CD4-positive, alpha-beta T cell (primary cell): ENCODE data around the gene KRTAP10-1. TPM values are rescaled to one million over a fixed set of nuclear protein-coding genes. Genes with fewer than 3 reads are reported as not detected.
"Not testable (repeated sequence)": the region's sequence is repeated elsewhere in the genome, so short reads cannot be mapped to it uniquely, and the experiment has no call there.

Experiments
- ATAC-seq: fragments of 200-7000 bp; cut with Tn5 transposase; one replicate; pipeline ENCODE4 v1.10.0; 2022; ENCODE audit warnings: mild to moderate bottlenecking; ENCODE audit not compliant: poor library complexity
- CTCF ChIA-PET: fragments of 350-600 bp; sonication (Branson Sonifier 250); formaldehyde crosslinking; loops from one replicate; lab custom pipeline; 2021; ENCODE audit warnings: antibody characterized with exemption, inconsistent platforms; lab: Charles Lee
- POLR2A ChIA-PET: fragments of 350-600 bp; sonication (Branson Sonifier 250); formaldehyde crosslinking; loops from one replicate; lab custom pipeline; 2021; ENCODE audit warnings: antibody characterized with exemption, inconsistent platforms; lab: Charles Lee
- DNase-seq, 14 experiments: peaks; one replicate each; pipeline ENCODE4 v3.0.0-alpha.2; 2013 to 2020; ENCODE audit warnings: mixed read lengths in 2 of 14
- H3K27ac ChIP-seq, 2 donors: one replicate each; pipeline versions ENCODE4 v1.5.1 to v1.7.0; 2013; ENCODE audit warnings: low read length in 2 of 2, low read depth in 1 of 2, mild to moderate bottlenecking in 1 of 2
- H3K27me3 ChIP-seq, 2 experiments: 1 replicate in 1 of 2; 2 replicates in 1 of 2; pipeline versions ENCODE4 v1.6.1 to v1.7.0; 2013; ENCODE audit warnings: low read length in 2 of 2, control low read depth in 1 of 2, mild to moderate bottlenecking in 1 of 2, moderate library complexity in 1 of 2; ENCODE audit not compliant: insufficient read depth in 2 of 2, control insufficient read depth in 1 of 2
- H3K36me3 ChIP-seq: one replicate; pipeline ENCODE4 v1.6.1; 2013; ENCODE audit warnings: low read length, control low read depth; ENCODE audit not compliant: insufficient read depth
- H3K4me1 ChIP-seq: one replicate; pipeline ENCODE4 v1.6.1; 2013; ENCODE audit warnings: low read length, control low read depth; ENCODE audit not compliant: insufficient read depth
- H3K4me3 ChIP-seq: one replicate; pipeline ENCODE4 v1.5.1; 2013; ENCODE audit warnings: mild to moderate bottlenecking, low read length, moderate library complexity
- H3K9me3 ChIP-seq, 2 experiments: 1 replicate in 1 of 2; 2 replicates in 1 of 2; pipeline versions ENCODE4 v1.6.1 to v1.7.0; 2013; ENCODE audit warnings: low read length in 2 of 2, mild to moderate bottlenecking in 2 of 2, control low read depth in 1 of 2, moderate library complexity in 1 of 2; ENCODE audit not compliant: control insufficient read depth in 1 of 2, insufficient read depth in 1 of 2
- H3K27ac Mint-ChIP-seq: one replicate; pipeline ENCODE4 v1.8.0; 2020; ENCODE audit warnings: mixed read lengths
- H3K27me3 Mint-ChIP-seq: one replicate; pipeline ENCODE4 v1.8.0; 2021; ENCODE audit warnings: mixed read lengths
- H3K36me3 Mint-ChIP-seq: one replicate; pipeline ENCODE4 v1.8.0; 2021; ENCODE audit warnings: low read depth, mixed read lengths
- H3K4me1 Mint-ChIP-seq: one replicate; pipeline ENCODE4 v1.8.0; 2021; ENCODE audit warnings: low read depth, mixed read lengths
- H3K4me3 Mint-ChIP-seq: one replicate; pipeline ENCODE4 v1.8.0; 2020; ENCODE audit warnings: mild to moderate bottlenecking, mixed read lengths
- H3K9me3 Mint-ChIP-seq: one replicate; pipeline ENCODE4 v1.8.0; 2020; ENCODE audit warnings: mixed read lengths
- CTCF ChIP-seq: fragments of 200-600 bp; IDR thresholded peaks from one replicate; pipeline ENCODE4 v1.8.0; 2022; ENCODE audit warnings: antibody characterized with exemption, mild to moderate bottlenecking
- intact Hi-C, 2 experiments: fragments of 100-400 bp; cut with DNase I in 1 of 2; cut with micrococcal nuclease in 1 of 2; formaldehyde crosslinking; loops; one replicate each; pipeline versions ENCODE4 v1.15.1 to v1.9.0; 2023 to 2025; cut with DNase I, micrococcal nuclease
- total RNA-seq, 174 experiments: library from RNA in 2 of 174; stranded (reverse) in 2 of 174; gene quantifications; one replicate each; pipeline ENCODE4 v1.2.3 and lab custom pipeline; 2021 to 2026

KRTAP10-1 gene
- total RNA-seq, 2 experiments from 2014 or later, result not detected

GRCh38 chr21:44564099-44564498 lies 24.1 kb upstream of the KRTAP10-1 start:
- no peak for TF ChIP-seq CTCF
- CTCF ChIA-PET, result interaction anchor here (0.8 kb wide), 1 partner anchor 229 kb away, joined by 3 read pairs; no protein-coding TSS in a partner anchor
- H3K27me3 Mint-ChIP-seq, result no peaks in the 10 kb centered on the region
- POLR2A ChIA-PET, result interaction anchor here (0.7 kb wide), 1 partner anchor 24 kb away, joined by 3 read pairs; no protein-coding TSS in a partner anchor
- peaks cover 15% of the 10 kb centered on the region for H3K9me3 Mint-ChIP-seq
- intact Hi-C loops, result no loop called here
- H3K27me3 ChIP-seq, result no peaks in the 10 kb centered on the region
- peaks cover 24% of the 10 kb centered on the region for H3K36me3 Mint-ChIP-seq
- no peak overlapping the region for H3K4me3 ChIP-seq
- no peak overlapping the region for H3K27ac ChIP-seq
- peaks cover 14% of the 10 kb centered on the region for H3K4me1 Mint-ChIP-seq
- H3K9me3 ChIP-seq, result peaks cover 0 to 8% of the 10 kb centered on the region in 2 experiments
- no peak for DNase-seq
- H3K36me3 ChIP-seq, result no peaks in the 10 kb centered on the region
- ATAC-seq, result no peak
- no peak overlapping the region for H3K27ac Mint-ChIP-seq
- no peaks in the 10 kb centered on the region for H3K4me1 ChIP-seq
- H3K4me3 Mint-ChIP-seq, result no peak overlapping the region

GRCh38 chr21:44558695-44559094 lies 18.7 kb upstream of the KRTAP10-1 start, which contains the start of gene KRTAP10-3:
Gene KRTAP10-3, minus strand, starts transcription at chr21:44558795. Its CDS starts 80 bp downstream, at chr21:44558715.
- intact Hi-C loops, result no loop called here
- H3K4me3 ChIP-seq, result no peak within 1 kb of the TSS
- H3K4me1 Mint-ChIP-seq, result no peaks in the 10 kb centered on the region
- peaks cover 12% of the 10 kb centered on the region for H3K9me3 Mint-ChIP-seq
- no peak within 1 kb of the TSS for H3K4me3 Mint-ChIP-seq
- POLR2A ChIA-PET, result no interaction called here
- H3K4me1 ChIP-seq, result no peaks in the 10 kb centered on the region
- no peaks in the 10 kb centered on the region for H3K36me3 ChIP-seq
- DNase-seq, result no peak
- H3K27me3 Mint-ChIP-seq, result no peaks in the 10 kb centered on the region
- TF ChIP-seq CTCF, result no peak
- peaks cover 24% of the 10 kb centered on the region for H3K36me3 Mint-ChIP-seq
- H3K27ac Mint-ChIP-seq, result no peak within 1 kb of the TSS
- no peak within 1 kb of the TSS for H3K27ac ChIP-seq
- peaks cover 5 to 21% of the 10 kb centered on the region in 2 experiments for H3K9me3 ChIP-seq
- ATAC-seq, result no peak
- peaks cover 0 to 4% of the 10 kb centered on the region in 2 experiments for H3K27me3 ChIP-seq
- CTCF ChIA-PET, result no interaction called here

- H3K4me3 Mint-ChIP-seq, DNase-seq, ATAC-seq, POLR2A ChIA-PET, H3K27ac Mint-ChIP-seq, H3K27me3 ChIP-seq, H3K27ac ChIP-seq, H3K4me1 ChIP-seq, H3K4me1 Mint-ChIP-seq, H3K27me3 Mint-ChIP-seq, H3K36me3 ChIP-seq, intact Hi-C loops, CTCF ChIA-PET, H3K4me3 ChIP-seq: not testable (repeated sequence)
- peaks cover 26% of the 10 kb centered on the region for H3K36me3 Mint-ChIP-seq
- peaks cover 15% of the 10 kb centered on the region for H3K9me3 Mint-ChIP-seq
- H3K9me3 ChIP-seq, result peaks cover 5 to 21% of the 10 kb centered on the region in 2 experiments
Measured at GRCh38 chr21:44558329-44558675, 18.3 kb upstream of the KRTAP10-1 start.
